HG03342 (cell line): ENCODE data around the gene RASIP1.
"Not testable (repeated sequence)": the region's sequence is repeated elsewhere in the genome, so short reads cannot be mapped to it uniquely, and the experiment has no call there.

Experiments
- ATAC-seq: cut with Tn5 transposase; IDR thresholded peaks from one replicate; pipeline ENCODE4 v1.9.1; 2021; ENCODE audit warnings: mild to moderate bottlenecking, moderate library complexity; ENCODE audit not compliant: unreplicated experiment

RASIP1 gene

DNA sequence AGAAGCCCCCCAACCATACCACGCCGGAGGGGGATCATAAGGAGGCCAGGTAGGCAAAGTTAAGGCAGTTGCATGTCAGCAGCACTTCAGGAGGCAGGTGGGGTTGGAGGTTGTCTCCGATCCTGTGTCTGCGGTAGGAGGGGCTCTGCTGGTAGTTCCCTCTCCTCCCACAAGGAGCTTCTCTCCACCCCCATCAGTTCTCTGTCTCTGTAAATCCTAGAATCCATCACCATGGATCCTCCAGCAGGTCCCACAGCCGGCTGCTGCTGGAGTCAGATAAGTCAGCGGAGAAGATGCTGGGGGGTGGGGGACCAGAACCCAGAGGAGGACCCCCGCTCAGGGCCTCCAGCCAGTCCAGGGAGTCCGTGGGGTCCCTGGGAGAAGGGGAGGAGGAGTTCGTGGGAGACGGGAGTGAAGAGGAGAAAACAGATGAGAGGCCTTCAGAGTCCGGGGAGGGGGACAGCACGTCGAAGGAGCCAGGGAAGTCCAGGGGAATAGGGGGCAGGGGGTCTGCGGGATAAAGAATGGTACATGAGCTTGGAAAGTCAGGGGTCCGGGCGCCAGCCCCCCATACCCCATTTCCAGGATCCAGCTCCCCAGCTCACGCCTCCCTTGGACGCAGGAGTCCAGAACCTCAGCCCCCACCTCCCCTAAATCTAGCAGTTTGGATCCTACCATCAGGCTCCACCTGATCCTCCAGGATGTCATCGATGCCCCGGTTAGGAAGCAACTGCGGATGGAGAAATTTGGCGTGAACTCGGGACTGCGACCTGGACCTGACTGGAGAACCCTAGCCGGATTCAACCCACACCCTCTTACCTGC lies 27.2 kb downstream of the RASIP1 start:
- no peak for ATAC-seq

DNA sequence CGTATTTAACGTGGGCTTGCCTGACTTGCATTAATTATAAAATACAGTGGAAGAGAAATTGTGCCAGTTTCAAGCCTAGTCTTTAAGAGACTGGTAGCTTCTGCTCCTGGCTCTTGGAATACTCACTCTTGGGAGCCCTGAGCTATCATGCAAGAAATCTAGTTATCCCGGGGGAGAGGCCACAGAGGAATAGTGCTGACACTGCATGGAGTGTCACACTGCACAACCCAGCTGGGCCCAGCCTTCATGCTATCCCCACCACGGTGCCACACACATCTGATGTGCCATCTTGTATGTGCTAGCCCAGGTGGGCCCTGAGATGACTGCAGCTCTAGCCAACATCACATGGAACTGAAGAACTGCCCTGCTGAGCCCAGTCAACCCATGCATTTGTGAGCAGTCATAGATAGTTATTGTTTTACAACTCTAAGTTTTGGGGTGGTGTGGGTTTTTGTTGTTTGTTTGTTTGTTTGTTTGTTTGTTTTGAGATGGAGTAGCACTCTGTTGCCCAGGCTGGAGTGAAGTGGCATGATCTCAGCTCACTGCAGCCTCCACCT lies 29.2 kb downstream of the RASIP1 start:
- no peak for ATAC-seq

DNA sequence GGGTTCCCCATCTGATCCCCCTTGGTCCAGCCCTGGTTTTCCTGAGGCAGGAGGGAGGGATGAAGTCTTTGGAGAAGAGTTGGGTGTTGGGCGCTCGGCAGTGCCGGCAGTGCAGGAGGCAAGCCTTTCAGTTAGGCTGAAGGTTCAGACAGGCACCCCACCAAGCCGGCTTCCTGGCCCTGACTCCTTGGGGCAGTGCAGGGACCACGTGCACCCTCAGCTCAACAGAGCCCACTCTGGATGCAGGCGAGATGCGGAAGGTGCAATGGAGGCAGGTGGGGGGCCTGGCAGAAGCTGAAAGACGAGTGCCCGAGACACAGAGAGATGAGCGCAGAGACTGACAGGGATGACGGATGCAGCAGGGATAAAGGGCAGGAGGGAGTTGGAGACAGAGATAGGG lies 31.9 kb downstream of the RASIP1 start:
- no peak for ATAC-seq

DNA sequence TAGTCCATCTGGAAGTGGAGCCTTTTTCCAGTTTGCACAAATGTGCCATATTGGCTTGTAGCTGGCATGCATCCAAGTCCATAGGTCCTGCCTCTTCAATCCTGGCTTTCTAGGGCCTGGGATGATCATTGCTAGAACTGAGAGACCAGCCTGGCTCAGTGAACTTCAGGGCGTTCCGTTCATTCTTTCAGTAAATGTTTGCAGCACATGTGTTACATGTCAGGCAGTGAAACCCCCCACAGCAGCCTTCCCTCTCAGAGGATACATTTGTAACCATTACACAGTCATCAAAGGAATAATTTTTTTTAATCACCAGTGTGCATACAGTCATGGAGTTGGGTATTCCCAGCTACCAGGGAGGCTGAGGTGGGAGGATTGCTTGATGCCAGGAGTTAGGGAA lies 35.0 kb downstream of the RASIP1 start:
- no peak for ATAC-seq

DNA sequence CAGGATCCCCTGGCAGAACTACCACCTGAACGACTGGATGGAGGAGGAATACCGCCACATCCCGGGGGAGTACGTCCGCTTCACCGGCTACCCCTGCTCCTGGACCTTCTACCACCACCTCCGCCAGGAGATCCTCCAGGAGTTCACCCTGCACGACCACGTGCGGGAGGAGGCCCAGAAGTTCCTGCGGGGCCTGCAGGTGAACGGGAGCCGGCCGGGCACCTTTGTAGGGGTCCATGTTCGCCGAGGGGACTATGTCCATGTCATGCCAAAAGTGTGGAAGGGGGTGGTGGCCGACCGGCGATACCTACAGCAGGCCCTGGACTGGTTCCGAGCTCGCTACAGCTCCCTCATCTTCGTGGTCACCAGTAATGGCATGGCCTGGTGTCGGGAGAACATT lies 37.1 kb downstream of the RASIP1 start:
- ATAC-seq: no peak

GRCh38 chr19:48702701-48703100 lies 37.7 kb downstream of the RASIP1 start:
- no peak for ATAC-seq

DNA sequence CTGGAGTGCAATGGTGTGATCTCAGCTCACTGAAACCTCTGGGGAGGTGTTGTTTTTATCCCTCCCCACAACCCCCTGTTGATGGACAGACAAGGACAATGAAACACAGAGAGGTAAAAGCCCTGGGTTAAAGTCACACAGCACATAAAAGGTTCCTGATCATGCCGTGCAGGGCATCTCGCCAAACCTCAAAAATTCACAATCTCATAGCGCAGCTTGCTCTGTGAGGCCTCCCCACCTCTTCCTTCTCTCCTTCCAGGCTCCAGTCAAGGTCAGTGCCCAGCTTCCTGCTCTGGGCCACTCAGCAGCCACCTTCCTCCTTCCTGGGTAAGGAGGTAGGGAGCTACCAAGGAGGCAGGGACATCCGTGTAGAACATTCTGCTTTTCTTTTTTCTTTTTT lies 42.4 kb downstream of the RASIP1 start:
- ATAC-seq: no peak

- ATAC-seq: no peak
Observed at GRCh38 chr19:48696353-48697010, 43.9 kb downstream of the RASIP1 start.

DNA sequence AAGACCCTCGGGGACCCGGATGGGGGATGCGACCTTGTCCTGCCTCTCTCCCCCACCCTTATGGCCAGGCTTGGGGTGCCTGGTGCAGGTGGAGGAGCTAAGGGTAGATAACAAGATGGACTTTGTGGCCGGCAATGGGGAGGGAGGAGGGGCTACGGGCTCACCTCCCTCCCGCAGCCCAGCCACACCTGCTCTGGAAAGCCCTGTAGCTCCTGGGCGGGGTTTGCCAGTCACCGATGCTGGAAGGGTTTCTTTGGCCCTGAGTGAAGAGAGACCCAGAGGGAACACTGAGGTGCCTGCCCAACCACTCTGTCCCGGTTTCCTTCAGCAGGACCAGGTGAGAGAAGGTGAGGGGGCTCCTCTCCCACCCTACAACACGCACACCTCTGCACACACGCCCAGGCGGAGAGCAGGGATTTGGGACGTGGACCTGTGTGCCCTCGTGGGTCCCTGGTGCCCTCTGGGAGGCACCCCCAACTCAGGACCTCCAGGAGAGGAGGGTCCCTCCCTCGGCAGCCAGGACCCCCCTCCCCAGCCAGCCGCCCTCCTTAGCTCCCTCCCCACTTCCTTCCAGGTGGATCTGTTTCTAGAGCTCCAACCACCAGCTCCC lies 44.6 kb downstream of the RASIP1 start, which contains the start of gene FUT2:
Gene FUT2 (plus strand): TSS at position 229 of the 610 bp plus-strand sequence. CDS start 6,986 bp downstream, outside the sequence.
- ATAC-seq: no peak

- ATAC-seq: not testable (repeated sequence)
Observed at GRCh38 chr19:48693629-48694028, 46.8 kb downstream of the RASIP1 start.

DNA sequence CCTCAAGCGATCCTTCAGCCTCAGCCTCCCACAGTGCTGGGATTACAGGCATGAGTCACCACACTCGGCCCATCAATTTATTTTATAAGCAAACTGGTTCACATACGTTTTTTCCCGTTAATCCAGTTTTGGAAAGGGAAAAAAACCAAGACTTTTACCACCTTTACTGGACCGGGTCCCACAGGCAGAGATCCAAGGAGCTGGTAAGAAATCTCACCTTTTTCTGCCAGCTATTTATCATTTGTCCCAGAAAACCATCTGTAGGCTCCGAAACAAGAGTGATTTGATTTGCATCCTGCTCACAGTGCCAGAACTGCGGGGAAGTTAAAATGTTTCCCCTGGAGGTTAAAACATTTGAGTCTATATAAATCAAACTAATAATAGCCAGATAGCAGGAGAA lies 51.0 kb downstream of the RASIP1 start:
- ATAC-seq: no peak

- ATAC-seq: no peak
Observed at GRCh38 chr19:48687776-48688175, 52.6 kb downstream of the RASIP1 start.

DNA sequence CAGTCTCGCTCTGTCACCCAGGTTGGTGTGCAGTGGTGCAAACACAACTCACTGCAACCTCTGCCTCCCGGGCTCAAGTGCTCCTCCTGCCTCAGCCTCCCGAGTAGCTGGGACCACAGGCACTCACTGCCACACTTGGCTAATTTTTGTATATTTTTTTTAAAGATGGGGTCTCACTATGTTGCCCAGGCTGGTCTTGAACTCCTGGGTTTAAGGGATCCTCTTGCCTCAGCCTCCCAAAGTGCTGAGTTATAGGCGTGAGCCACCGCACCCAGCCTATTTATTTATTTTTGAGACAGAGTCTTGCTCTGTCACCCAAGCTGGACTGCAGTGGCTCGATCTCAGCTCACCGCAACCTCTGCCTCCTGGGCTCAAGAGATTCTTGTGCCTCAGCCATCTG lies 53.8 kb downstream of the RASIP1 start:
- not testable (repeated sequence) for ATAC-seq

DNA sequence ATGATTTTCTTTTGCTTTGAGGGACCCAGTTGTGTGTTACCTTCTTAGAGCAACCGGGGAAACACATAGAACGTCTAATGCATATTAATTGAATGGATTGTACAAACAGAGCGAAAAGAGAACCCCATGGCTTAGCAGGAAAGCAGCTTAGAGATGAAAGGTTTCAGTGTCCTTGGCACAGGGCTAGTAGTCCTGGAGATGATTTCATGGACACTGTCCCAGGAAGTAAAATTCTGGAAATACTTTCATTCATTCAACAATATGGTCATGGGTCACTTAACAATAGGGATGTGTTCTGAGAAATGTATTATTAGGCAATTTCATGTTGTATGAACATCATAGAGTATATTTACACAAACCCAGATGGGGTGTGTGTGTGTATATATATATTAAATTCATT lies 54.3 kb downstream of the RASIP1 start:
- ATAC-seq: no peak

GRCh38 chr19:48685583-48685982 lies 54.8 kb downstream of the RASIP1 start:
- ATAC-seq: no peak

- ATAC-seq: no peak
Observed at GRCh38 chr19:48683349-48683748, 57.1 kb downstream of the RASIP1 start.

- ATAC-seq: no peak
Observed at GRCh38 chr19:48681127-48681470, 59.3 kb downstream of the RASIP1 start.

DNA sequence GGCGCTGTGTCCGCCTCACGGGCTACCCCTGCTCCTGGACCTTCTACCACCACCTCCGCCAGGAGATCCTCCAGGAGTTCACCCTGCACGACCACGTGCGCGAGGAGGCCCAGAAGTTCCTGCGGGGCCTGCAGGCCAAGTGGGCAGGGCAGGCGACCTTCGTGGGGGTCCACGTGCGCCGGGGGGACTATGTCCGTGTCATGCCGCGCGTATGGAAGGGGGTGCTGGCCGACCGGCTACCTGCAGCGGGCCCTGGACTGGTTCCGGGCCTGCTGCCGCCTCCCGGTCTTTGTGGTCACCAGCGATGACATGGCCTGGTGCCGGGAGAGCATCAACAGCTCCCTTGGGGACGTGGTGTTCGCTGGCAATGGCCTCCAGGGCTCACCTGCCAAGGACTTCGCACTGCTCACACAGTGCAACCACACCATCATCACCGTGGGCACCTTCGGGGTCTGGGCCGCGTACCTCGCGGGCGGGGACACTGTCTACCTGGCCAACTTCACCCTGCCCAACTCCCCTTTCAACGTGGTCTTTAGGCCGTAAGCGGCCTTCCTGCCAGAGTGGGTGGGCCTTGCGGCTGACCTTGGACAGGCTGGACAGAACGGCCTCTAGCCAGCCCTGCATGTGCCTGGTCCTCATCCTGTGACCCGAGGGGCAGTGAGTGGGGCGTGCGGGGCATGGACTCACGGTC lies 59.8 kb downstream of the RASIP1 start:
- ATAC-seq: no peak

- ATAC-seq: not testable (repeated sequence)
Observed at GRCh38 chr19:48680006-48680405, 60.4 kb downstream of the RASIP1 start.

DNA sequence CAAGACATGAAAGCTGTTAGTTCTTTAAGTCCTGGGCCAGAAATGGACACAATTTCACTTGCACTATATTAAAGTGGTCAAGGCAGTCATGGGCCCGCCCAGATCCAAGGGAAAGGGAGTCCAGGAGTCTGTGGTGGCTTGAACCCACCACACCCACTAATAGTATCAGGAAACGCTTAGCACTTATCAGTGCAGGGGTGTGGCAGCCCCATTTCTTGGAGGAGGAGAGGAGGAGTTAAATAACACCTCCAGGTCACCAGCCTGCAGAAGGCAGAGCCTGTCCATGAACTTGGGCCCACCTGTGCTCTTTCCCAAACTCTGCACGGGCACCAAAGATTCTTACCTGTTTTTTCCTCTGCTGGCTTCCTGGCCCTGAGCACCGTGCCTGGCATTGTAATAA lies 62.2 kb downstream of the RASIP1 start:
- no peak for ATAC-seq

GRCh38 chr19:48676887-48677286 lies 63.5 kb downstream of the RASIP1 start:
- no peak for ATAC-seq
